Colonic mucosa (tissue), 4 donors: ENCODE data around the gene DYNC2LI1. TPM values are rescaled to one million over a fixed set of nuclear protein-coding genes. Genes with fewer than 3 reads are reported as not detected.

ENCODE experiments used
- DNase-seq: peaks from one replicate; pipeline ENCODE4 v3.0.0-alpha.2; 2020
- H3K27ac ChIP-seq: fragments of 200-600 bp; one replicate; pipeline ENCODE4 v1.8.0; 2021
- H3K27me3 ChIP-seq: fragments of 200-600 bp; one replicate; pipeline ENCODE4 v1.8.0; 2021
- H3K36me3 ChIP-seq: fragments of 200-600 bp; one replicate; pipeline ENCODE4 v1.8.0; 2021
- H3K4me1 ChIP-seq: fragments of 200-600 bp; one replicate; pipeline ENCODE4 v1.8.0; 2021; ENCODE audit warnings: mild to moderate bottlenecking
- H3K4me3 ChIP-seq: fragments of 200-600 bp; one replicate; pipeline ENCODE4 v1.8.0; 2021
- H3K9ac ChIP-seq, 2 donors: one replicate each; pipeline ENCODE4 v1.7.0; 2013; ENCODE audit warnings: control low read depth in 2 of 2, low read depth in 2 of 2, low read length in 2 of 2
- H3K9me3 ChIP-seq: fragments of 200-600 bp; one replicate; pipeline ENCODE4 v1.8.0; 2021
- intact Hi-C: fragments of 100-400 bp; cut with DNase I; formaldehyde crosslinking; loops from one replicate; pipeline ENCODE4 v1.14.1; 2022
- total RNA-seq, 2 donors: library from RNA; stranded (reverse); fragmentation: NEBNext Ultra II Directional in 1 of 2; extraction: Animal tissue kit (Norgen Biotek cat#: 25700) in 1 of 2; gene quantifications; one replicate each; pipeline ENCODE4 v1.2.1, GENCODE V29; 2021
- TF ChIP-seq, protein P1 (sequence below): fragments of 200-600 bp; IDR thresholded peaks from one replicate; pipeline ENCODE4 v1.8.0; 2022; ENCODE audit warnings: antibody characterized with exemption, mild to moderate bottlenecking
- donor health status: healthy.
- donor health status: DM: no; HTN: no; CAD: no.
- donor health status: DM: no; HTN: no; CAD: no.

The DYNC2LI1 gene
- total RNA-seq, 2 donors from 2014 or later: 8.1 to 17.2 TPM

DNA sequence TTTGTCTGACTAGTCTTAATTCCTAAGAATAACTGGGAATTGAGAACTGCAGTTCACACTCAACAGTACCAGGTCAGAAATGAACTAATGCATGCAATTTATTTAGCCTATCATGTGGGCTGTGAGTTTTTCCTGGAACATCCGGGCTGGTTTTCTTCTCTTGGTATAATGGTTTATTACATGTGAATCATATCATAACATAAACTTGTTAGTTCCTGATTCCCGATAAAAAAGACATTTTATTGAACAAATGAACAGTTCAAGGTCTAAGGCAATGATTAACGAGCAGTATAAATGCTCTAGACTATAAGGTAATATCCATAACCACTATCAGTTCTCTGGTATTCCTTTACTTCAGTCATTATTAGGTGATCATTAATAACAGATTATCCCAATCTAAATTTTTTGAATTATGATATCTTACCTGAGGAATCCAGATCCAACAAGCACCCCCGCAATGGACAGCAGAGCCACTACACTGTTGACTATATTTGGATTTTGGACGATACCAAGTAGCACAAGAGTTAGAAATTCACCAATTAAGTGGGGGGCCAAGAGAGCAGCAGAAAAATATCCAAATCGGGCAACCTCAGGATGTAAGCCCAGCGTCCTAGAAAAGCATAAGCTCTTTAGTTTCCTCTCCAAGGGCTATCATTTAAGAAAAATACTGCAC lies 45.8 kb downstream of the DYNC2LI1 start:
- intact Hi-C loops: no loop called here
- TF ChIP-seq, protein P1, sequence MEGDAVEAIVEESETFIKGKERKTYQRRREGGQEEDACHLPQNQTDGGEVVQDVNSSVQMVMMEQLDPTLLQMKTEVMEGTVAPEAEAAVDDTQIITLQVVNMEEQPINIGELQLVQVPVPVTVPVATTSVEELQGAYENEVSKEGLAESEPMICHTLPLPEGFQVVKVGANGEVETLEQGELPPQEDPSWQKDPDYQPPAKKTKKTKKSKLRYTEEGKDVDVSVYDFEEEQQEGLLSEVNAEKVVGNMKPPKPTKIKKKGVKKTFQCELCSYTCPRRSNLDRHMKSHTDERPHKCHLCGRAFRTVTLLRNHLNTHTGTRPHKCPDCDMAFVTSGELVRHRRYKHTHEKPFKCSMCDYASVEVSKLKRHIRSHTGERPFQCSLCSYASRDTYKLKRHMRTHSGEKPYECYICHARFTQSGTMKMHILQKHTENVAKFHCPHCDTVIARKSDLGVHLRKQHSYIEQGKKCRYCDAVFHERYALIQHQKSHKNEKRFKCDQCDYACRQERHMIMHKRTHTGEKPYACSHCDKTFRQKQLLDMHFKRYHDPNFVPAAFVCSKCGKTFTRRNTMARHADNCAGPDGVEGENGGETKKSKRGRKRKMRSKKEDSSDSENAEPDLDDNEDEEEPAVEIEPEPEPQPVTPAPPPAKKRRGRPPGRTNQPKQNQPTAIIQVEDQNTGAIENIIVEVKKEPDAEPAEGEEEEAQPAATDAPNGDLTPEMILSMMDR: no peak
- no peaks in the 10 kb centered on the region for H3K9me3 ChIP-seq
- H3K27ac ChIP-seq: peak overlapping the region; percentile 74
- H3K4me3 ChIP-seq: no peak overlapping the region
- DNase-seq: peak; percentile 35
- H3K4me1 ChIP-seq: no peaks in the 10 kb centered on the region
- H3K9ac ChIP-seq: no peak overlapping the region
- no peaks in the 10 kb centered on the region for H3K36me3 ChIP-seq
- no peaks in the 10 kb centered on the region for H3K27me3 ChIP-seq

DNA sequence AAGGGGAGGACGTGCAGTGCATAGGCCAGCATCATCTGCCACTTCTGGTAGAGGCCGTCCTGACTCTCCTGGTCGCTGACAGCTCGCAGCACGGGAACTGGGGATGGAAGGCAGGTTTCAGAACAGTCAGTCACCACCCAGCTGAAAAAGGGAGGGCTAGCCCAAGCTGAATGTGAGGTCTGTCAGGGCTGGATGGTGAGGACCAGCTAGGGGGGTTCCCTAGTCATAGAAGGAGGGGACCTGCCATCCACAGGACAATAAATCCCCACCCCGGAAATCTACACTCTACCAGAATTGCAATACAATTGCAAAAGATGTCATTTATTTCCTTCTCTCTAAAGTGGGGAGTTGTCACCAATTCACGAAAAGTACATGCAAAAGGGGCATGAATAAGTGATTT lies 49.0 kb downstream of the DYNC2LI1 start:
- no peaks in the 10 kb centered on the region for H3K4me1 ChIP-seq
- H3K9me3 ChIP-seq: no peaks in the 10 kb centered on the region
- no peaks in the 10 kb centered on the region for H3K36me3 ChIP-seq
- no peak overlapping the region for H3K9ac ChIP-seq
- H3K4me3 ChIP-seq: no peak overlapping the region
- H3K27me3 ChIP-seq: no peaks in the 10 kb centered on the region
- intact Hi-C loops: no loop called here
- no peak for DNase-seq
- TF ChIP-seq, protein P1: no peak
- H3K27ac ChIP-seq: no peak overlapping the region

DNA sequence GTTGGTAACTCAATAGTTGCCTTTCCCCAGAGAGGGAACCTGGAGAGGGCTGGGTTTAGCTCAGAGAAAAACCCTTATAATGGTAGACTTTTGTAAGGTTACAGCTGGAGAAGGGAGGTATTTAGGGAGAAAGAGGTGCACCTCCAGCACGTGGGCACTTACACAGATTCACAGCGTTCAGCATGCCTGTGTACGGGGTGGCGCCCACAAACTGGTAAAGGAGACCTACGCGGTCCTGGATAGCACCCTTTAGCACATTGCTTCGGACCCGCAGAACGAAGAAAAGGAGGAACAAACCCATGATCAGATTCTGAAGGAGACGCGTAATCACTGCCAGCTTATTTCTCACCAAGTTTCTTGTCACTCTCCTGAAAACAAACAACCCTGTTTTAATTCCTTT lies 49.9 kb downstream of the DYNC2LI1 start:
- intact Hi-C loops: no loop called here

DNA sequence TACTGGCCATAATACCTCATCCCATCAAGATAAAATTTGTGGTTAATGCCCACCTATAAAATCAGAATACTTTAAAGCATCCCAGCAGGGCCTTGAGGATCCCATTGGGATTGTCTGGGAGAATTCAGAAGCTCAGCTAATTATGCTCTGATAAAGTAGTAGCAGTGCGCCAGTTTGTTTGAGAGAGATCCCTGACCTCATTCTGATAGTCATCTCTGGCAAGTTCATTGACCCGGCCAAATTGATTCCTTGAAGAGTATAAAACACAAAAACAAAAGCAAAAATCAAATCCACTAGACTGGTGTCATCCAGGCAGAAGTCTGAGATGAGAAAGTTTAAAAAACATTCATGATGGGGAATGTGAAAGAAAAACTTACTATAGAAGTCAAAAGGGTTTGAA lies 50.7 kb downstream of the DYNC2LI1 start:
- DNase-seq: no peak
- Histone ChIP-seq H3K9ac (no peak overlapping the region), H3K27ac (no peak overlapping the region), H3K4me3 (no peak overlapping the region), H3K27me3 (no peaks in the 10 kb centered on the region), H3K36me3 (no peaks in the 10 kb centered on the region), H3K9me3 (no peaks in the 10 kb centered on the region), H3K4me1 (no peaks in the 10 kb centered on the region)
- TF ChIP-seq, protein P1: no peak
- intact Hi-C loops: no loop called here

More for the DNA sequence above, 49.9 kb downstream of the DYNC2LI1 start:
- TF ChIP-seq, protein P1: no peak
- H3K27me3 ChIP-seq: no peaks in the 10 kb centered on the region
- DNase-seq: no peak
- no peak overlapping the region for H3K4me3 ChIP-seq
- no peaks in the 10 kb centered on the region for H3K36me3 ChIP-seq
- no peaks in the 10 kb centered on the region for H3K9me3 ChIP-seq
- H3K9ac ChIP-seq: no peak overlapping the region
- no peak overlapping the region for H3K27ac ChIP-seq
- H3K4me1 ChIP-seq: no peaks in the 10 kb centered on the region

DNA sequence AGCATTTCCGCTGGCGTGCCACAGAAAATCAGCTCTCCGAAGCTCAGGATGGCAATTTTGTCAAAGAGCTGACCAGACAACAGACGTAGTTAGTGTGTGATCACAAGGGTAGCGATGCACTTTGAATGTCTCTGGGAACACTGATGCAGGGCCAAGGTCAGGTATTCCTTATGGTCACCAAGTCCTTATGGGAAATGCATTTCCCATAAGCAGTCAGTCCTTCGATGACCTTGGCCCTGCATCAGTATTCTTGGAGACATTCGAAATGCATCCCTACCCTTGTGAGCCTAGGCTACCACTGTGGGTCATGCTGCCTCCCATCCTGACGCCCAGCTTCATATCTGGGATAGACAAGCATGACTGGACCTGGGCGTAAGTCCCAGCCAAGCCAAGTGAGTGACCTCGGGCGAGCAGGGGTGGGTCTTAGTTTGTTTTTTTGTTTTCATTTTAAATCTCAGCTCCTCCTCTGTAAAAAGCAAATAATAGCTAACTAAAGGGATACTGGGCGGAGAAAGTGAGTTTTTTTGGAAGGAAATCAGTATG lies 51.2 kb downstream of the DYNC2LI1 start:
- no peaks in the 10 kb centered on the region for H3K36me3 ChIP-seq
- intact Hi-C loops: no loop called here
- H3K9me3 ChIP-seq: no peaks in the 10 kb centered on the region
- H3K9ac ChIP-seq: no peak overlapping the region
- TF ChIP-seq, protein P1: no peak
- no peak overlapping the region for H3K27ac ChIP-seq
- H3K27me3 ChIP-seq: no peaks in the 10 kb centered on the region
- H3K4me1 ChIP-seq: no peaks in the 10 kb centered on the region
- H3K4me3 ChIP-seq: no peak overlapping the region
- no peak for DNase-seq
